HL-60/S4 (cell line): ENCODE results near the gene CA6.
"Not testable (repeated sequence)": the region's sequence is repeated elsewhere in the genome, so short reads cannot be mapped to it uniquely, and the experiment has no call there.

ENCODE experiments used
- in situ Hi-C: fragments of 300-500 bp; cut with MboI; formaldehyde crosslinking; loops from 2 replicates; pipeline ENCODE4 v1.14.3; 2022; ENCODE audit warnings: low sequenced_read_pairs

CA6 gene

GRCh38 chr1:9002215-9002560 lies 56.5 kb downstream of the CA6 start:
- in situ Hi-C loops: not testable (repeated sequence)

- in situ Hi-C loops: no loop called here
Observed at GRCh38 chr1:9004031-9004699, 58.5 kb downstream of the CA6 start.

GRCh38 chr1:9004700-9005394 lies 59.2 kb downstream of the CA6 start:
- in situ Hi-C loops: loop anchor here (5.0 kb wide), 1 partner anchor 97 kb away; no protein-coding TSS in a partner anchor

- in situ Hi-C loops: loop anchor here (5.0 kb wide), 1 partner anchor 97 kb away; no protein-coding TSS in a partner anchor
Observed at GRCh38 chr1:9005395-9005708, 59.7 kb downstream of the CA6 start.

- in situ Hi-C loops: loop anchor here (5.0 kb wide), 1 partner anchor 95 kb away; no protein-coding TSS in a partner anchor
Observed at GRCh38 chr1:9006956-9007615, 61.4 kb downstream of the CA6 start.

- in situ Hi-C loops: loop anchor here (5.0 kb wide), 1 partner anchor 94 kb away; no protein-coding TSS in a partner anchor
Observed at GRCh38 chr1:9008236-9008635, 62.6 kb downstream of the CA6 start.

GRCh38 chr1:9009438-9010370 lies 64.0 kb downstream of the CA6 start:
- in situ Hi-C loops: loop anchor here (5.0 kb wide), 1 partner anchor 93 kb away; no protein-coding TSS in a partner anchor

- in situ Hi-C loops: no loop called here
Observed at GRCh38 chr1:9010781-9011323, 65.2 kb downstream of the CA6 start.

- in situ Hi-C loops: no loop called here
Observed at GRCh38 chr1:9013819-9014218, 68.2 kb downstream of the CA6 start.

GRCh38 chr1:9014475-9015375 lies 69.1 kb downstream of the CA6 start:
- in situ Hi-C loops: no loop called here

- in situ Hi-C loops: no loop called here
Observed at GRCh38 chr1:9016455-9016854, 70.8 kb downstream of the CA6 start.

GRCh38 chr1:9018333-9018732 lies 72.7 kb downstream of the CA6 start:
- in situ Hi-C loops: no loop called here

GRCh38 chr1:9019896-9020295 lies 74.2 kb downstream of the CA6 start:
- in situ Hi-C loops: no loop called here

- in situ Hi-C loops: no loop called here
Observed at GRCh38 chr1:9020305-9020704, 74.6 kb downstream of the CA6 start.

GRCh38 chr1:9022026-9022738 lies 76.5 kb downstream of the CA6 start:
- in situ Hi-C loops: not testable (repeated sequence)

- in situ Hi-C loops: no loop called here
Observed at GRCh38 chr1:9022773-9023172, 77.1 kb downstream of the CA6 start.
